GM12892 (cell line): ENCODE data around the gene HDGF.

Source experiments
- POLR2A ChIP-seq: IDR thresholded peaks from 2 replicates; pipeline ENCODE4 v1.6.1; 2011; ENCODE audit warnings: low read depth, low read length, control low read depth
- POLR2AphosphoS5 ChIP-seq: IDR thresholded peaks from 2 replicates; pipeline ENCODE4 v1.6.1; 2011; ENCODE audit warnings: low read depth, low read length, control low read depth

DNA sequence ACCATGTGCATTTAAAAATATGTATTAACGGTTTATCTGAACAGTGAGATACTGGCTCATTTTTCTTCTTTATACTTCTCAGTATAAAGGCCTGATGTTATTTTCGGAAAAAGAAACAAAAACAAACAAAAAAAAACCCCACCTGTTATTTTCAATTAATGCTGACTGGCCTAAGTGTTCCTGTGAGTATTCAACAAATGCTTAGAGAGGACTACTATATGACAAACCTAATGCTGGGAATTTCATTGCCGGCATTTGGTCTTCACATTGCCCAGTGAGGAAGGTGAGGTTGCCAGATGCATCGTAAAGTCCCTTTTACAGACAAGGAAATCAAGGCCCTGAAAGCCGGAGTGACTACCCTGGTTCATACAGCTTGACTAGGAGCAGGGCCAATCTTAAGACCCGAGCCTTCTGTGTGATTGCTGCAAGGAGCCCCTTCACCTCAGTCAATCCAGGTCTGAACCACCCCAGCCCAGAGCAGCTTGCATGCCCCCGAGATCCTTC, 11.2 kb downstream of the HDGF start:
- TF ChIP-seq POLR2AphosphoS5 (no peak), POLR2A (no peak)
